GM18868 (cell line): ENCODE results near the gene RSL1D1.
"Not testable (repeated sequence)": the region's sequence is repeated elsewhere in the genome, so short reads cannot be mapped to it uniquely, and the experiment has no call there.

Experiments used
- ATAC-seq: cut with Tn5 transposase; IDR thresholded peaks from one replicate; pipeline ENCODE4 v1.9.1; 2021; ENCODE audit warnings: mild to moderate bottlenecking, moderate library complexity; ENCODE audit not compliant: unreplicated experiment

RSL1D1 gene

GRCh38 chr16:11844499-11844898, 6.8 kb downstream of the RSL1D1 start:
- no peak for ATAC-seq

GRCh38 chr16:11843861-11844260, 7.5 kb downstream of the RSL1D1 start:
- ATAC-seq = no peak

- no peak for ATAC-seq
These were observed 8.1 kb downstream of the RSL1D1 start for GRCh38 chr16:11843206-11843605.

- no peak for ATAC-seq
These were observed 10.3 kb downstream of the RSL1D1 start for GRCh38 chr16:11841026-11841425.

- ATAC-seq = no peak
These were observed 14.6 kb downstream of the RSL1D1 start for GRCh38 chr16:11836650-11837244.

GRCh38 chr16:11835891-11836649, 15.3 kb downstream of the RSL1D1 start:
- ATAC-seq = no peak

GRCh38 chr16:11835309-11835708, 16.0 kb downstream of the RSL1D1 start:
- ATAC-seq = no peak

- no peak for ATAC-seq
These were observed 17.2 kb downstream of the RSL1D1 start for GRCh38 chr16:11833951-11834695.

GRCh38 chr16:11828696-11829095, 22.6 kb downstream of the RSL1D1 start:
- ATAC-seq = no peak

- ATAC-seq = not testable (repeated sequence)
These were observed 25.7 kb downstream of the RSL1D1 start for GRCh38 chr16:11825520-11826165.

GRCh38 chr16:11824362-11824761, 27.0 kb downstream of the RSL1D1 start:
- no peak for ATAC-seq

- ATAC-seq = not testable (repeated sequence)
These were observed 27.7 kb downstream of the RSL1D1 start for GRCh38 chr16:11823645-11824044.

- no peak for ATAC-seq
These were observed 31.5 kb downstream of the RSL1D1 start for GRCh38 chr16:11819798-11820197.

- ATAC-seq = not testable (repeated sequence)
These were observed 32.4 kb downstream of the RSL1D1 start for GRCh38 chr16:11818970-11819369.

GRCh38 chr16:11816123-11816522, 35.2 kb downstream of the RSL1D1 start:
- ATAC-seq = no peak

- not testable (repeated sequence) for ATAC-seq
These were observed 36.5 kb downstream of the RSL1D1 start for GRCh38 chr16:11814800-11815199.

- no peak for ATAC-seq
These were observed 44.6 kb downstream of the RSL1D1 start for GRCh38 chr16:11806721-11807120.

- ATAC-seq = no peak
These were observed 45.8 kb downstream of the RSL1D1 start for GRCh38 chr16:11805556-11805955.

GRCh38 chr16:11801481-11802021, 49.8 kb downstream of the RSL1D1 start:
- no peak for ATAC-seq

- ATAC-seq = no peak
These were observed 51.0 kb downstream of the RSL1D1 start for GRCh38 chr16:11800382-11800718.
